Measurements from ENCODE around the gene RPS6KB1.
"Not testable (repeated sequence)": the region's sequence is repeated elsewhere in the genome, so short reads cannot be mapped to it uniquely, and the experiment has no call there.

The RPS6KB1 gene

GRCh38 chr17:59941131-59941530 is 48.2 kb downstream of the RPS6KB1 start:
- DNase-seq (ENCODE audit: low read depth), result no peak

- not testable (repeated sequence) for DNase-seq (ENCODE audit: low read depth)
These were observed 53.5 kb downstream of the RPS6KB1 start for GRCh38 chr17:59946433-59946832.

DNA sequence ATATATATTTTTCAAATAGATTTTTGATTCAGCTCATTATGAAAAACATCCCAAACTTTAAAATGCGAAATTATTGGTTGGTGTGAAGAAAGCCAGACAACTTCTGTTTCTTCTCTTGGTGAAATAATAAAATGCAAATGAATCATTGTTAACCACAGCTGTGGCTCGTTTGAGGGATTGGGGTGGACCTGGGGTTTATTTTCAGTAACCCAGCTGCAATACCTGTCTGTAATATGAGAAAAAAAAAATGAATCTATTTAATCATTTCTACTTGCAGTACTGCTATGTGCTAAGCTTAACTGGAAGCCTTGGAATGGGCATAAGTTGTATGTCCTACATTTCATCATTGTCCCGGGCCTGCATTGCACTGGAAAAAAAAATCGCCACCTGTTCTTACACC is 54.4 kb downstream of the RPS6KB1 start:
- DNase-seq (ENCODE audit: low read depth), result not testable (repeated sequence)

GRCh38 chr17:59950049-59950448 is 57.1 kb downstream of the RPS6KB1 start:
- DNase-seq (ENCODE audit: low read depth), result no peak

DNA sequence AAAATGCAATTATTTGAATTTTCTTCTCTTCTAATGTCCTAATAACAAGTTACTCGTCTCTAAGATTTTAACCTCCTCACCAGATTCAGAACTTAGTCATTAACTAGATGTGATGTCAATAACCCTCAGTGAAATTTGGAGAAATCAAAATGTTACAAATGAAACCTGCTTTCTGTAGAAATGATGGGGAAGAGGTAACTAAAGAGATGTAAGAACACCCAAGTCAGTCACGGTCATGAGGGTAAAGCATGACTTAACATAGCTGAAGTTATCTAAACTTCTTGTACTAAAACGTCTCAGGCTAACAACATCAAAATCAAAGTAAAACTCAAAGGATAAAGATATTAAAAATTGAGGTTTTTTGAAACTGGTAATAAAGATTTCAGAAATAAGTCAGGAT is 61.9 kb downstream of the RPS6KB1 start:
- no peak for DNase-seq (ENCODE audit: low read depth)

- not testable (repeated sequence) for DNase-seq (ENCODE audit: low read depth)
These were observed 66.7 kb downstream of the RPS6KB1 start for GRCh38 chr17:59959574-59959973.

DNA sequence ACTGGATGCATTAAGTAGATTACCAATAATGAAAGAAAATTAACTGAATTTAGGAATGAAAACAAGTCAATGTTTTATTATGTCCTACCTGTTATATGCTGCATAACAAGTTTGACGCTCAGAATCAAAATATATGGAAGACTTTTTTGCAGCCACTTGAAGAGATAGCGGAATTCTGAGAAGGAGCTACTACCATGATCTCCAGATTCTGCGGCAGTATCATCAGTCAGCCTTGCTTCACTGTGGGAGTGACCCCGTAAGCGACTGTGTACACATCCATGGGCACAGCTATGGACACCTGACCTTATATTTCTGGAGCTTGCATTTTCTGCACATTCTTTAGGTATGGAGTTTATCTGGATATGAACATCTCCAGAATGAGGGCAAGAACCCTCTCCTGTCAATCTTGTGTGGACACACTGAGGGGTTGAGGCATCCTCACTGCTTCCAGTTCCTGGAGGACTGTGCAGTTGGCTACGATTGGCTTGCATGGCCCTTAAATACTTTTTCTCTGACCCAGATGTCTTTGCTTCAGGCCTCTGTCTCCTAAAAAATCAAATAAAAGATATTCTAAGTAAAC is 69.9 kb downstream of the RPS6KB1 start:
- DNase-seq (ENCODE audit: low read depth), result no peak

DNA sequence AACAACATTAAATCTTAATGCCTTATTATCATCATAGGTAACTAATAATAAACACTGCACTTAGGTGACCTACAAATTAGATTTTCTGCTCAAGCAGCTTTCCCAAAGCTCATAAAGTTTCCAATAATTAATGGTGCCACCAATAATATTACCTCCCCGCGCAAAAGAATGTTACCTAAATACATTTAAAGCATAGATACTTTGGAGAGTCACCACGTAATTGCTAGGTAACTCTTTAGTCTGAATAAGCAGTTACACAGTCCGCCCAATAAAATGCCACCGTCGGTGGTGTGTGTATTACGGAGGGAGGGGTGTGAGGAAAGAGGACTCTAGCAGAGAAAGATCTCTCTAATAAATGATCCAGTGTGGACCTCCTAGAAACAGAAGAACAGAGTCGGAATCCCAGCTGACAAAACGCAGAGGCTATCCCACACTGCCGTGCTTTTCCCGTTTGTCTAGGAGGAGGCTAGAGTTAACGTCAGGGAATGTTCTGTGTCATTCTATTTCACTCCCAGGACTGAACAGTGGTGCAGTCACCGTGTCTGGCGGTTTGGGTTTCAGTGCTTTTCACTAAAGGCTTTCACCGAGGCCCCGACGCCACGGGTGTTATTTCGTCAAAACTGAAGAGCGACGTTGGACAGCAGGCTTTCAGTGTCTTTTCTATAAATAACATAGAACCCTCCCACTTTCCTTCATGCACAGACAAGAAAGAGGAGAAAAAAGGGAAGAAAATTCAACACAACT is 71.0 kb downstream of the RPS6KB1 start:
- peak; percentile 16 for DNase-seq (ENCODE audit: low read depth)

DNA sequence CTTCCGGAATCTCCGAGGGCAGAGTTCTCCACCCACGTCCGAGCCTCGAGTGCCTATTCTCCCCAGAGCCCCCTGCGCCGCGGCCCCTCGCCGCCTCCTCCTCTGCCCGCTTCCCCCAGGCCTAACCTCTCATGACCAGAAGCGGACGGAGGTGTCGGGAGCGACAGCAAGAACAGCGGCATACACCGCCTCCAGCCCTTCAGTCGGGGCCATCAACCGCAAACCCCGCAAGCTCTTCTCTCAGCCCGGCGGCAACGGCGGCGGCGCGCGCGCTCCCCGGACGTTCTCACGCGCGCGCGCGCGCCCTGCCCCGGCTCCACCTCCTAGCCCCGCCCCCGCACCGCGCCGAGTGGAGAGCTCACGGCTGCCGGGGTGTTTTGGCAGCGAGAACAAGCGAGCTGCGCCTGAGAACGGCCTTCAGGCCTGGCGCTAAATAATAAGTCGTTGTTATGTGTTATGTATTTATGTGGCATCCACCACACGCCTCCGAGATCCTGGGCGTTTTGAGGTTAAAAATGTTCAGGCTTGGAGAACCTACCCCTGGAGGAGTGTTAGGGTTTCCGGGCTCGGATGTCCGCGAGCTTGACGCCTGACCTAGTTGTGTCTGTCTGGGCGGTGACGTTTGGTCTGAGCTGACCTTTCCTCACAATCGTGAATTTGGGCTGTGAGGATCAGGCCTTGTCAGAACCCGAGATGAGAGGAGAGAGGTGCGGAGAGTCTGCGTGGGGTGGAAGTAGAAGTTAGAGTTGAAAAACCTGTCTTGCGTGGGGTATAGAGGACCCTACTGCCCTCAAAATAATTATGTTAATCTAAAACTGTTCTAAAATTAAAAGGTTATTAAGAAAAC is 71.8 kb downstream of the RPS6KB1 start, which contains the start of gene RNFT1:
RNFT1 (minus strand) TSS at position 259 of the 847 bp plus-strand sequence; CDS start at position 182, 77 bp downstream.
- peak; percentile 88 for DNase-seq (ENCODE audit: low read depth)

DNA sequence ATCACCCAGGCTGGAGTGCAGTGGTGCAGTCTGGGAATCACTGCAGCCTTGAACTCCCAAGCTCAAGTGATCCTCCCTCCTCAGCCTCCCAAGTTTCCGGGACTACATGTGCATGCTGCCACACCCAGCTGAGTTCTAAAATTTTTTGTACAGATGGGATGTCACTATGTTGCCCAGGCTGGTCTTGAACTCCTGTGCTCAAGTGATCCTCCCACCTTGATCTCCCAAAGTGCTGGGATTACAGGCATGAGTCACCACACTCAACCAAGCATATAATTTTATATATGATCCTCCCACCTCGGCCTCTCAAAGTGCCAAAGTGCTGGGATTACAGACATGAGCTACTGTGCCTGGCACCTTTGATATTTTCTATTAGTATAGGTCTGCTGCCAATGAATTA is 78.8 kb downstream of the RPS6KB1 start:
- not testable (repeated sequence) for DNase-seq (ENCODE audit: low read depth)

DNA sequence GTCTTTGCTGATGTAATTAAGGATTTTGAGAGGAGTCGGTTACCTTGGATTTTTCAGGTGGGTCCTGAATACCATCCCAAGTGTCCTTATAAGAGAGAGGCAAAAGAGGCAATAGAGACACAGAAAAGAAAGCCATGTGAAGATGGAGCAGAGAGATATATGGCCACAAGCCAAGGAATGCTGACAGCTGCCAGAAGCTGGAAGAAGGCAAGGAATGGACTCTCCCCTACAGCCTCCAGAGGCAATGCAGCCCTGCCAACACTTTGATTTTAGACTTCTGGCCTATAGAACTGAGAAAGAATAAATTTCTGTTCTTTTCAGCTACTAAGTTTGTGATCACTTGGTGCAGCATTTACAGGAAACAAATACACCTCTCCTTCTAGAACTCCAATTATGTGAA is 79.9 kb downstream of the RPS6KB1 start:
- no peak for DNase-seq (ENCODE audit: low read depth)

DNA sequence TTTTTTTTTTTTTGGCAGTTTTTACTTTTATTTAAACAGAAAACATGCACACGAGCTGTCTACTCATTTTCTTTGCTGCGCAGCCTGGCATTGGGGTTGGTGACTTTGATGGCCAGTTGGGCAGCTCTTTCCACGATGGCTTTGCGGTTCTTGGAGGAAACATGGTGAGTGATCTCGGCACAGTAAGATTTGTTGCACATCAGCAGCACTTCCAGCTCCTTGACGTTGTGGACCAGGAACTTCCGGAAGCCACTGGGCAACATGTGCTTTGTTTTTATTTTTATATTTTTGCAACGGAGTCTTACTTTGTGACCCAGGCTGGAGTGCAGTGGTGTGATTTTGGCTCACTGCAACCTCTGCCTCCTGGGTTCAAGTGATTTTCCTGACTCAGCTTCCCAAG is 80.6 kb downstream of the RPS6KB1 start:
- not testable (repeated sequence) for DNase-seq (ENCODE audit: low read depth)

GRCh38 chr17:59975166-59975565 is 82.2 kb downstream of the RPS6KB1 start:
- DNase-seq (ENCODE audit: low read depth), result not testable (repeated sequence)

GRCh38 chr17:59996608-59997007 is 103.7 kb downstream of the RPS6KB1 start:
- not testable (repeated sequence) for DNase-seq (ENCODE audit: low read depth)
